Non-pigmented ciliary epithelial cell (primary cell): ENCODE data around the gene WDR37.

Experiments
- DNase-seq: peaks from one replicate; pipeline ENCODE4 v3.0.0-alpha.2; 2010; ENCODE audit warnings: low read depth

The WDR37 gene

GRCh38 chr10:1074748-1075308 is 18.6 kb downstream of the WDR37 start:
- DNase-seq, result no peak

DNA sequence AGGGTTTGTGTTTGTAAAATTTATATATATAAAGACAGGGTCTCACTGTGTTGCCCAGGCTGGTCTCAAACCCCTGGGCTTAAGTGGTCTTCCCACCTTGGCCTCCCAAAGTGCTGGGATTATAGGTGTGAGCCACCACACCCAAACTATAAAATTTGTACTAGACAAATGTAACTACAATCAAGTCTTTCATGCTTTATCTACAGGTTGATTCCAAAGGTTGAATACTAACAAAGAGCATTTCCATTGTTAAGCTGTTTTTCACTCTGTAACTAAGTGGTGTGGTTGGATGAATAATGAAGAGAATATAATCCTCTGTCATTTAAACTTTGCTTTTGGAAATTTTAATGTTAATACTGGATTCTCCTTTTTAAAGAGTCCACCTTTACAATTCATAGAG is 22.5 kb downstream of the WDR37 start:
- DNase-seq, result no peak

- no peak for DNase-seq
Observed at GRCh38 chr10:1083581-1083980, 27.4 kb downstream of the WDR37 start.

DNA sequence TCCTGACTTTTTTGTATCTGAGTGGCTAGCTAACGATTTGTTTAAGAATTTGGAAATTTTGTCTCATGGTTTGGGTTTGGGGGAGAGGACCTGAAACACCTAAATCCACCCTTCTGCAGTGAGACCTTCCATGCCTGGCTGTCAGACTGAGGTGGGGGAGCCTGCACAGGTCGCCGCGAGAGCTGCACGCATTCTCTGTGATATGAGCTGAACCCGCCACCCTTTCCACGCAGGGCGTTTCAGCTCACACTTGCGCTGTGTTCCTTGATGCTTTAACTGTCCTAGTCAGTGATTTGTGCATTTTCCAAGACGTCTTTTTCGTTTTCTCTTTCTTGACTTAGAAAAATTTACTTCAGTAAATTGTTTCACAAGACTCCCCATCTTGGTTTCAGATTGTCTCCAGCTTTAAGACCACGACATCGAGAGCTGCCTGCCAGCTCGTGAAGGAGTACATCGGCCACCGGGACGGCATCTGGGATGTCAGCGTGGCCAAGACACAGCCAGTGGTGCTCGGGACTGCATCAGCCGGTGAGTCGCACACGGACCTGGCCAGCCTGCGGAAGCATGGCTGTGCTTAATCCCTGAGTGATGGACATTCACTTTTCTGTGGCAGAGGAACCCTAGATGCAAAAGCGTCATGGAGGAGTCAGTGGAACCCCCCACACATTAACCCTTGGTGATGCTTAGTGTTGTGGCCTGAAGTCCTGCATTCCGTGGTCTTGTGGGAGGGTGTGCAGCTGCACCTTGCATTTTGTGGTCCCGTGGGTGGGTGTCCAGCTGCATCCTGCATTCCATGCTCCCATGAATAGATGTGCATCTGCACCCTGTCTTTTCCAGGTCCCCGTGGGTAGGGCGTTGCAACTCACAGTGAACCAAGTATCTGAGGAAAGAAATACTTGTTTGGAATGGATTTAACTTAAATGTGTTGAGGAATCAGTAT is 28.1 kb downstream of the WDR37 start:
- no peak for DNase-seq

GRCh38 chr10:1085258-1085657 is 29.1 kb downstream of the WDR37 start:
- DNase-seq, result no peak

GRCh38 chr10:1086787-1087186 is 30.6 kb downstream of the WDR37 start:
- no peak for DNase-seq

DNA sequence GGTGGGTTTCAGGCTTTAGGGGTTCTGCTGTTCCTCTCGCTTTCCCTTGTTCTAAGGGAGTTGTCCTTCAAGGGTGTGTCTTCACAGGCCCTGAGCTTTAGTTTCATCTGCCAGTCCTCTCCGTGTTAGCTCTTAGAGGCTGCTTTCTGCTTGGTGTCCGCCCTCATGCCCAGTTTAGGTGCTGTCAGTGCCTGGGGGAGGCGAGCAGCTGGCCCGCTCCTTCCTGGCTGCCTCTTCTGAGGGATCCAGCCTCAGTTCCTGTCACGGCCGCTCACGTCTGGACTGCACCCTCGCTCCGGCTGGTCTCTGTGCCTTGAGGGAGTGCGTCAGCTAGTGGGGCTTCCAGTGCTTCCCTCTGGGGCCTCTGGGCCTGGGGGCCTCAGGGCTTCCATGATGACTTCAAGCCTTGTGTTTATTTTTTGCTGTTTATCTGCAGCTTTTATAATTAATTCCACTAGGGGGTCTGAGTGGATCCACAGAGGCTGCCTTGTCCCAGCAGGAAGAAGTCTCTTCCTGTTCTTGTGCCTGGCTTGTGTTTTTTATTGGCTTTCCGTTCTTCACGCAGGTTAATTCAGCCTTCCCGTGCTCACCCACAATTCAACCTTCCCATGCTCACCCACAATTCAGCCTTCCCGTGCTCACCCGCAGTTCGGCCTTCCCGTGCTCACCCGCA is 33.0 kb downstream of the WDR37 start:
- DNase-seq, result no peak

- no peak for DNase-seq
Observed at GRCh38 chr10:1090696-1091095, 34.5 kb downstream of the WDR37 start.

DNA sequence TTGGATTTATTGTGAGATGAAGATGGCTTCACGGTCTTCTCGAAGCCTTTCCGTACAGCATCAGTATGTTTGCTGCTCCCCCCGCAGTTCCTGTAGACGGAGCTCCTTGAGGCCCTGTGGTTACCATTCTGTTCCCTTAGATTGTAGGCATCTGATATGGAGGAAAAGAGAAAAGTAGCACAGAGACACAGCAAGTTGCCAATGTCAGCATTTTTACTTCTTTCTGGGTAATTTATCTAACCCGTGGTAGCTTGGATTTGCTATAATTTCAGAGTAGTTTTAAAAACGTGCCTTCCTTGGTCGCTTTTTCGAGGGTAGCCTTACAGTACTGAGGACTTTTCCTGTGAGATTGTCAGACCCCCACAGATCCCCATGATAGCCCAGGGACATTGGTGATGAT is 37.5 kb downstream of the WDR37 start:
- DNase-seq, result no peak

DNA sequence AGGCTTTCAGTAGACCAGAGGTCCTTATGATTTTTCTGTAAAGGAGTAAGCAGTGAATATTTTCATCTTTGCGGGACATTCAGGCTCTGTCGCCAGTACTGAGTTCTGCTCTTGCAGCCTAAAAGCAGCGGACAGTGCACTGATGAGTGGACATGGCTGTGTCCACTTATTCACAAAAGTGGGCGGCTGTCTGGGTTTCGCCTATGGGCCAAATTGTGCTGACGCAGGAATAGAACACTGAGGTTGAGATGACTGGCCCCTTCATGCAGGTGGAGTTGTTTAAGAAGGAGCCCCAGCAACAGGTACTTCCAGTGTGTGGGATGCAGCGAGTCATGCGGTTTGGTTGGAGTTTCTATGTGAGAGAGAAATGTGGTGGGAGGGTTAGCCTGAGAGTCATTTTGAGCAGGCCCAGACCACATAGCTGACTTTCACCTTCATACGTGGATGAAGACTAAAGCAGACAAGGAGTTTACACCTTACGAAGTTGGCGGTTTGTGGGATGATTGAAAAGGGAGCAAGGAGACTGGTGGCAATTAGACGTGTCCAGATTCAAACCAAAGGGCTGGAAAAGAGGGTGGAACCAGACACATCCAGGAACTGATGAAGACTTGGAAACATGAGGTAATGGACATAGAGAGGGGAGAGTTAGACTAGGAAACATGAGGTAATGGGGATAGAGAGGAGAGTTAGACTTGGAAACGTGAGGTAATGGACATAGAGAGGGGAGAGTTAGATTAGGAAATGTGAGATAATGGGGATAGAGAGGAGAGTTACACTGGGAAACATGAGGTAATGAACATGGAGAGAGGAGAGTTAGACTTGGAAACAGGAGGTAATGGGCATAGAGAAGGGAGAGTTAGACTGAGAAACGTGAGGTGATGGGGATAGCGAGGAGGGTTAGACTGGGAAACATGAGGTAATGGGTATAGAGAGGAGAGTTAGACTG is 38.2 kb downstream of the WDR37 start:
- DNase-seq, result no peak

DNA sequence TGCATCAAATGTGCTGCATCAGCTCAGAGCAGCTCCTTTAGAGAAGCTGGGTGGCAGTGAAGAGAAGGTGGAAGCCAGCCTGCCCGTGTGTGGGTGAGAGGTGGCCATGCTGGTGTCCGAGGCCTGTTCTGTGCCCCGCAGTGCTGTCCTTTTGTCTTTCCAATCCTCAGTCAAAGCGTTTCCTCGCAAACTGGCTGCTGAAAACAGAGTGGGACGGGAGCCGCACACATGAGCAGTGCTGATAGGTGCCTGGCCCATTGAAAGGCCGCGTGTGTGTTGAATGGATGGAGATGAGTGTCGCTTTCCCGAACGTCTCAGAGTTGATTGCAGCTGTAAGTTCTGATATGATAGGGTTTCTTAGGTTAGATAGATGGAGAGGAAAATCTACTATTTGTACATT is 39.3 kb downstream of the WDR37 start:
- DNase-seq, result no peak

GRCh38 chr10:1096287-1096889 is 40.2 kb downstream of the WDR37 start:
- DNase-seq, result no peak

GRCh38 chr10:1097436-1097835 is 41.3 kb downstream of the WDR37 start:
- DNase-seq, result no peak

- DNase-seq, result no peak
Observed at GRCh38 chr10:1100143-1100542, 44.0 kb downstream of the WDR37 start.

DNA sequence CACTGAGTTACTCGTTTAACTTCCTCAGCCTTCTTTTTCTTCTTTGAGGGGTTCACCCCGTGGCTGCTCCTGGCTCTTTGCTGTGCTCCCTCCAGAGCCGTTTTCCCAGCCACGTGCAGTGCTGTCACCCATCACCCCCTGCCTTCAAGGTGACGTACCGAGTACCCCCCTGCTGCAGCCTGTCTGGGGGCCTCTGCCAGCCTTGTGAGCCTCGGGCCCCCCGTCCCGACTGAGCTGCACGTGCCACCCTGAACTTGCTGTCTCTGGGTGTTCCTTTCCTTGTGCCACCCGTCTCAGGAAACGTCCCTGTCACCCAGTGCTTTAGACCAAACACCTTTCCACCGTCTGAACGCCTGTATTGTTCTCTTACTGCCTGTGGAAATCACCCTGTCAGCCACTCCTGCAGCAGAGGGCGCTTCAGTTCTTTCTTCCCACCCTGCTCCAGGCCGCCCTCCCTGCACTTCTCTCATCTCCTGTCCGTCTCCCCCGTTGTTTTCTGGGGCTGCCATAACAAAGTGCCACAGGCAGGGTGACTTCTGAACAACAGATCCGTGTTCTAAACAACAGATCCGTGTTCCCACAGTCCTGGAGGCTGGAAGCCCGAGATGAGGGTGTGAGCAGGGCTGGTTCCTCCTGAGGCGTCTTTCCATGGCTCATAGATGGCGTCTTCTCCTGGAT is 44.6 kb downstream of the WDR37 start:
- no peak for DNase-seq

DNA sequence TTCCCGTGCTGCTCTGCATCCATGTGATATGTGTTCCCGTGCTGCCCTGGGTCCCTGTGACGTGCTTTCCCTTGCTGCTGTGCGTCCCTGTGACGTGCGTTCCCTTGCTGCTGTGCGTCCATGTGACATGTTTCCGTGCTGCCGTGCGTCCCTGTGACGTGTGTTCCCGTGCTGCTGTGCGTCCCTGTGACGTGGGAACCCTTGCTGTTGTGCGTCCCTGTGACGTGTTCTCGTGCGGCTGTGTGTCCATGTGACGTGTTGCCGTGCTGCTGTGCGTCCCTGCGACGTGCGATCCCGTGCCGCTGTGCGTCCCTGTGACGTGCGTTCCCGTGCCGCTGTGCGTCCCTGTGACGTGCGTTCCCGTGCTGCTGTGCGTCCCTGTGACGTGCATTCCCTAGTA is 45.8 kb downstream of the WDR37 start:
- no peak for DNase-seq

DNA sequence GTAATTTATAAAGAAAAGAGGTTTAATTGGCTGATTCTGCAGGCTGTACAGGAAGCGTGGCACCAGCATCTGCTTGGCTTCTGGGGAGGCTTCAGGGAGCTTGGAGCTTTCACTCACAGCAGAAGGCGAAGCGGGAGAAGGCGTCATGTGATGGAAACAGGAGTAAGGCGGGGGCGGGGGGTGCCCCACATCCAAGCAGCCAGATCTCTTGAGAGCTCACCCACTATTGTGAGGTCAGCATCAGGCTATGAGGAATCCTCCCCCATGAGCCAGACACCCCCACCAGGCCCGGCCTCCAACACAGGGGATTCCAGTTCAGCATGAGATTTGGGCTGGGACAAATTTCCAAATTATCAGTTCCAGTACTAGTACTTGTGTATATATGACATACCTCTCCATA is 46.2 kb downstream of the WDR37 start:
- DNase-seq, result no peak

- no peak for DNase-seq
Observed at GRCh38 chr10:1102831-1103230, 46.6 kb downstream of the WDR37 start.

- DNase-seq, result no peak
Observed at GRCh38 chr10:1103551-1103950, 47.4 kb downstream of the WDR37 start.

GRCh38 chr10:1104971-1105370 is 48.8 kb downstream of the WDR37 start:
- no peak for DNase-seq

- DNase-seq, result no peak
Observed at GRCh38 chr10:1107004-1107403, 50.8 kb downstream of the WDR37 start.
